WTC11 (cell line): ENCODE measurements around the gene EYS. TPM values are rescaled to one million over a fixed set of nuclear protein-coding genes. Genes with fewer than 3 reads are reported as not detected.

Source experiments
- ATAC-seq: fragments of 200-7000 bp; cut with Tn5 transposase; 2 replicates; pipeline ENCODE4 v1.10.0; 2021; ENCODE audit warnings: mild to moderate bottlenecking, moderate library complexity
- CTCF ChIA-PET: fragments of 300-600 bp; sonication (Branson Sonifier 250); formaldehyde crosslinking; loops from one replicate; lab custom pipeline; 2021; ENCODE audit warnings: antibody characterized with exemption; lab: Charles Lee
- POLR2A ChIA-PET: fragments of 350-600 bp; sonication (Branson Sonifier 250); formaldehyde crosslinking; loops from one replicate; lab custom pipeline; 2021; ENCODE audit warnings: antibody characterized with exemption; lab: Charles Lee
- DNase-seq: peaks from one replicate; pipeline ENCODE4 v3.0.0; 2021; ENCODE audit warnings: low spot score
- H3K27ac Mint-ChIP-seq: 2 replicates; pipeline ENCODE4 v1.8.0; 2021; ENCODE audit warnings: mixed read lengths
- H3K27me3 Mint-ChIP-seq: 2 replicates; pipeline ENCODE4 v1.8.0; 2021; ENCODE audit warnings: low read depth, mild to moderate bottlenecking, moderate library complexity, mixed read lengths
- H3K36me3 Mint-ChIP-seq: 2 replicates; pipeline ENCODE4 v1.8.0; 2021; ENCODE audit warnings: mixed read lengths
- H3K4me1 Mint-ChIP-seq: 2 replicates; pipeline ENCODE4 v1.8.0; 2022; ENCODE audit warnings: mixed read lengths
- H3K4me3 Mint-ChIP-seq: 2 replicates; pipeline ENCODE4 v1.8.0; 2021; ENCODE audit warnings: mild to moderate bottlenecking, moderate library complexity, mixed read lengths
- H3K9me3 Mint-ChIP-seq: 2 replicates; pipeline ENCODE4 v1.8.0; 2021; ENCODE audit warnings: mixed read lengths
- CBFB ChIP-seq: sonication (generic); formaldehyde crosslinking; IDR thresholded peaks from 2 replicates; pipeline ENCODE4 v1.8.1; 2022; ENCODE audit warnings: mild to moderate bottlenecking, low read depth, missing genetic modification reagents
- CTCF ChIP-seq: fragments of 200-600 bp; IDR thresholded peaks from 2 replicates; pipeline ENCODE4 v1.8.0; 2022; ENCODE audit warnings: antibody characterized with exemption
- ERG ChIP-seq: fragments of 250-450 bp; sonication (Bioruptor Pico); IDR thresholded peaks from 2 replicates; pipeline ENCODE4 v1.8.0; 2021; ENCODE audit warnings: mild to moderate bottlenecking
- FOXP1 ChIP-seq: sonication (generic); formaldehyde crosslinking; IDR thresholded peaks from 2 replicates; pipeline ENCODE4 v1.8.0; 2022; ENCODE audit warnings: missing genetic modification reagents, mild to moderate bottlenecking, moderate library complexity, borderline replicate concordance
- IRF2 ChIP-seq: sonication (generic); formaldehyde crosslinking; IDR thresholded peaks from 2 replicates; pipeline ENCODE4 v1.8.0; 2022; ENCODE audit warnings: low read depth, missing genetic modification reagents, borderline replicate concordance
- JUN ChIP-seq: sonication (generic); formaldehyde crosslinking; IDR thresholded peaks from 2 replicates; pipeline ENCODE4 v1.8.0; 2023; ENCODE audit warnings: mild to moderate bottlenecking, missing genetic modification reagents
- MAX ChIP-seq: sonication (generic); formaldehyde crosslinking; IDR thresholded peaks from 2 replicates; pipeline ENCODE4 v1.8.0; 2022; ENCODE audit warnings: mild to moderate bottlenecking, missing genetic modification reagents
- NFATC4 ChIP-seq: fragments of 250-450 bp; sonication (Bioruptor Pico); IDR thresholded peaks from 2 replicates; pipeline ENCODE4 v1.9.0; 2021; ENCODE audit warnings: mild to moderate bottlenecking
- NR1H2 ChIP-seq: sonication (generic); formaldehyde crosslinking; IDR thresholded peaks from 2 replicates; pipeline ENCODE4 v1.9.0; 2021; ENCODE audit warnings: mild to moderate bottlenecking, moderate library complexity, missing genetic modification reagents
- SP1 ChIP-seq: sonication (generic); formaldehyde crosslinking; conservative IDR thresholded peaks from 2 replicates; pipeline ENCODE4 v1.8.1; 2022; ENCODE audit warnings: missing genetic modification reagents
- STAT6 ChIP-seq: sonication (generic); formaldehyde crosslinking; conservative IDR thresholded peaks from 2 replicates; pipeline ENCODE4 v1.8.1; 2023; ENCODE audit warnings: mild to moderate bottlenecking, low read depth, missing genetic modification reagents, moderate library complexity
- TEAD4 ChIP-seq: sonication (generic); formaldehyde crosslinking; IDR thresholded peaks from 2 replicates; pipeline ENCODE4 v1.8.0; 2022; ENCODE audit warnings: mild to moderate bottlenecking, missing genetic modification reagents
- ZBTB21 ChIP-seq: sonication (generic); formaldehyde crosslinking; IDR thresholded peaks from 2 replicates; pipeline ENCODE4 v1.8.1; 2023; ENCODE audit warnings: mild to moderate bottlenecking, missing genetic modification reagents, borderline replicate concordance
- ZNF396 ChIP-seq: fragments of 250-450 bp; sonication (Bioruptor Pico); IDR thresholded peaks from 2 replicates; pipeline ENCODE4 v1.8.0; 2021; ENCODE audit warnings: mild to moderate bottlenecking, moderate library complexity, borderline replicate concordance
- ZNF671 ChIP-seq: fragments of 250-450 bp; sonication (Bioruptor Pico); IDR thresholded peaks from 2 replicates; pipeline ENCODE4 v1.8.0; 2021; ENCODE audit warnings: mild to moderate bottlenecking
- total RNA-seq: library from RNA; stranded (reverse); gene quantifications from 3 replicates; pipeline ENCODE4 v1.2.3, GENCODE V29; 2021
- TF ChIP-seq, protein P1 (sequence below): sonication (generic); formaldehyde crosslinking; IDR thresholded peaks from 2 replicates; pipeline ENCODE4 v1.8.1; 2023; ENCODE audit warnings: mild to moderate bottlenecking, missing genetic modification reagents, moderate library complexity
- TF ChIP-seq, protein P2 (sequence below): sonication (generic); formaldehyde crosslinking; IDR thresholded peaks from 2 replicates; pipeline ENCODE4 v1.8.1; 2022; ENCODE audit warnings: low read depth, missing genetic modification reagents, borderline replicate concordance
- TF ChIP-seq, protein P3 (sequence below): sonication (generic); formaldehyde crosslinking; IDR thresholded peaks from 2 replicates; pipeline ENCODE4 v1.8.1; 2023; ENCODE audit warnings: mild to moderate bottlenecking, missing genetic modification reagents

EYS gene
- total RNA-seq, 1 experiment from 2014 or later = not detected

DNA sequence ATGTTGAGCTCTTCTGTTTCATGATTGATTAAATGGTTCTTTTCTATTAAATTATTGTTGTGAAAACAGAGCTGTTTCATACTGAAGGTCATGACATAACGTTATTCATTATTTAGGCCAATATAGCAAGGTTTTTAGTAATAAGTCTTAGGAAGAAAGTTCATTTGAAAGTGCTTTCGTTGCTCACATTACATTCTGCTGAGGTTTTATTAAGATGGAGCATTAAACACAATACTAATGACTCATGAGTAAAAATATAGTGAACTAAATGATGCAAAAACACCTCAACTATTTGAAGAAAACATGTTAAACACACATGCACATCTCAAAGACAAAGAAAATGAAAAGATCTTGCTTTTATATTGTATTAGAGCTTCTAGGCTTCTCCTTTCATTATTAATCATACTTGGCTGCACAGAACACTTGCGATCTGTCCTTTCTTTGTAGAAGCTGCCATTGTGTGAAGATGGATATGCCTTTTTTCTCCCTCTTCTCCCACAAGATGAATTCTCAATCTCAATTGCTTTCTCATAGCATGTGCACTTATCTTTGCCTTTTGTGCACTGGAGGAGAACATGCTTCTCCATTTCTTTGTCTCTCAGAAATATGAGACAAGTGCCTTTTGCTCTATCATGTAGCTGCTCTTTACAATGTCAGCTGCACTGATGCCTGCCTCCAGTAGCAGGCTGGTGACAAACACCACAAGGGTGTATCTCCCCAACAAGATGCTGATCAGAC lies 1759.1 kb downstream of the EYS start (continued):
- TF ChIP-seq NFATC4 (CRISPR knock-in tag) (no peak), TEAD4 (CRISPR knock-in tag) (no peak), FOXP1 (CRISPR knock-in tag) (no peak), STAT6 (no peak), NR1H2 (CRISPR knock-in tag) (no peak)
- TF ChIP-seq, protein P1, sequence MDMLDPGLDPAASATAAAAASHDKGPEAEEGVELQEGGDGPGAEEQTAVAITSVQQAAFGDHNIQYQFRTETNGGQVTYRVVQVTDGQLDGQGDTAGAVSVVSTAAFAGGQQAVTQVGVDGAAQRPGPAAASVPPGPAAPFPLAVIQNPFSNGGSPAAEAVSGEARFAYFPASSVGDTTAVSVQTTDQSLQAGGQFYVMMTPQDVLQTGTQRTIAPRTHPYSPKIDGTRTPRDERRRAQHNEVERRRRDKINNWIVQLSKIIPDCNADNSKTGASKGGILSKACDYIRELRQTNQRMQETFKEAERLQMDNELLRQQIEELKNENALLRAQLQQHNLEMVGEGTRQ = no peak
- TF ChIP-seq, protein P2, sequence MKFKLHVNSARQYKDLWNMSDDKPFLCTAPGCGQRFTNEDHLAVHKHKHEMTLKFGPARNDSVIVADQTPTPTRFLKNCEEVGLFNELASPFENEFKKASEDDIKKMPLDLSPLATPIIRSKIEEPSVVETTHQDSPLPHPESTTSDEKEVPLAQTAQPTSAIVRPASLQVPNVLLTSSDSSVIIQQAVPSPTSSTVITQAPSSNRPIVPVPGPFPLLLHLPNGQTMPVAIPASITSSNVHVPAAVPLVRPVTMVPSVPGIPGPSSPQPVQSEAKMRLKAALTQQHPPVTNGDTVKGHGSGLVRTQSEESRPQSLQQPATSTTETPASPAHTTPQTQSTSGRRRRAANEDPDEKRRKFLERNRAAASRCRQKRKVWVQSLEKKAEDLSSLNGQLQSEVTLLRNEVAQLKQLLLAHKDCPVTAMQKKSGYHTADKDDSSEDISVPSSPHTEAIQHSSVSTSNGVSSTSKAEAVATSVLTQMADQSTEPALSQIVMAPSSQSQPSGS (CRISPR knock-in tag) = no peak

- Mint-ChIP-seq H3K27me3 (no peaks in the 10 kb centered on the region; the same call in 1 of the 2 replicates), H3K4me1 (peaks cover 23% of the 10 kb centered on the region), H3K27ac (no peak overlapping the region), H3K9me3 (peaks cover 21% of the 10 kb centered on the region), H3K36me3 (peaks cover 15% of the 10 kb centered on the region), H3K4me3 (no peak overlapping the region)
- ATAC-seq = no peak
- no peak for TF ChIP-seq ZNF671
- no peak for TF ChIP-seq IRF2 (CRISPR knock-in tag)
- no peak for TF ChIP-seq ERG
- no peak for TF ChIP-seq SP1 (CRISPR knock-in tag)
- no peak for TF ChIP-seq CTCF
- no peak for TF ChIP-seq CBFB (CRISPR knock-in tag)
- no peak for TF ChIP-seq JUN (CRISPR knock-in tag)
- no peak for TF ChIP-seq ZNF396 (CRISPR knock-in tag)
- no peak for TF ChIP-seq ZBTB21
- TF ChIP-seq, protein P3, sequence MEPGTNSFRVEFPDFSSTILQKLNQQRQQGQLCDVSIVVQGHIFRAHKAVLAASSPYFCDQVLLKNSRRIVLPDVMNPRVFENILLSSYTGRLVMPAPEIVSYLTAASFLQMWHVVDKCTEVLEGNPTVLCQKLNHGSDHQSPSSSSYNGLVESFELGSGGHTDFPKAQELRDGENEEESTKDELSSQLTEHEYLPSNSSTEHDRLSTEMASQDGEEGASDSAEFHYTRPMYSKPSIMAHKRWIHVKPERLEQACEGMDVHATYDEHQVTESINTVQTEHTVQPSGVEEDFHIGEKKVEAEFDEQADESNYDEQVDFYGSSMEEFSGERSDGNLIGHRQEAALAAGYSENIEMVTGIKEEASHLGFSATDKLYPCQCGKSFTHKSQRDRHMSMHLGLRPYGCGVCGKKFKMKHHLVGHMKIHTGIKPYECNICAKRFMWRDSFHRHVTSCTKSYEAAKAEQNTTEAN (CRISPR knock-in tag) = no peak
- TF ChIP-seq MAX = no peak
- ChIA-PET POLR2A (no interaction called here), CTCF (no interaction called here)
- no peak for DNase-seq
Measured at GRCh38 chr6:63945987-63946386, 1761.0 kb downstream of the EYS start.
